Activated T-cell treated with anti-CD3 and anti-CD28 coated beads, Interleukin-2, amount 50 U/mL, for 4 hours (primary cell): ENCODE results near the gene CNTN5. TPM values are rescaled to one million over a fixed set of nuclear protein-coding genes. Genes with fewer than 3 reads are reported as not detected.

Experiments
- ATAC-seq, 2 donors: fragments of 200-7000 bp; cut with Tn5 transposase; one replicate each; pipeline ENCODE4 v1.10.0; 2021
- DNase-seq: peaks from one replicate; pipeline ENCODE4 v3.0.0-alpha.2; 2020
- H3K27me3 Mint-ChIP-seq: one replicate; pipeline ENCODE4 v1.8.0; 2021; ENCODE audit warnings: low read depth, mixed read lengths
- H3K36me3 Mint-ChIP-seq: one replicate; pipeline ENCODE4 v1.8.0; 2022; ENCODE audit warnings: mixed read lengths; ENCODE audit not compliant: insufficient read depth
- H3K4me1 Mint-ChIP-seq: one replicate; pipeline ENCODE4 v1.8.0; 2021; ENCODE audit warnings: low read depth, mixed read lengths
- H3K4me3 Mint-ChIP-seq: one replicate; pipeline ENCODE4 v1.8.0; 2021; ENCODE audit warnings: mild to moderate bottlenecking, moderate library complexity, mixed read lengths
- H3K9me3 Mint-ChIP-seq: one replicate; pipeline ENCODE4 v1.8.0; 2021; ENCODE audit warnings: mixed read lengths
- total RNA-seq, 3 donors: library from RNA; stranded (reverse); gene quantifications; one replicate each; pipeline ENCODE4 v1.2.1, GENCODE V29; 2021

The CNTN5 gene
- total RNA-seq, 3 donors from 2014 or later = not detected

GRCh38 chr11:100359281-100359680 is 1338.5 kb downstream of the CNTN5 start:
- no peaks in the 10 kb centered on the region for H3K4me1 Mint-ChIP-seq
- no peaks in the 10 kb centered on the region for H3K36me3 Mint-ChIP-seq
- peaks cover 20% of the 10 kb centered on the region for H3K9me3 Mint-ChIP-seq
- ATAC-seq = no peak
- H3K4me3 Mint-ChIP-seq = no peak overlapping the region
- H3K27me3 Mint-ChIP-seq = no peaks in the 10 kb centered on the region
- no peak for DNase-seq

GRCh38 chr11:100367892-100368291 is 1347.1 kb downstream of the CNTN5 start:
- H3K4me1 Mint-ChIP-seq = no peaks in the 10 kb centered on the region

GRCh38 chr11:100383357-100383865 is 1362.7 kb downstream of the CNTN5 start:
- ATAC-seq (no peak), DNase-seq (no peak)
- Mint-ChIP-seq H3K36me3 (no peaks in the 10 kb centered on the region), H3K9me3 (peaks cover 38% of the 10 kb centered on the region), H3K4me3 (no peak overlapping the region), H3K27me3 (no peaks in the 10 kb centered on the region), H3K4me1 (no peaks in the 10 kb centered on the region)

More at GRCh38 chr11:100367892-100368291, 1347.1 kb downstream of the CNTN5 start:
- no peaks in the 10 kb centered on the region for H3K27me3 Mint-ChIP-seq
- DNase-seq = no peak
- H3K36me3 Mint-ChIP-seq = no peaks in the 10 kb centered on the region
- H3K4me3 Mint-ChIP-seq = no peak overlapping the region
- no peak for ATAC-seq
- peaks cover 20% of the 10 kb centered on the region for H3K9me3 Mint-ChIP-seq

GRCh38 chr11:100396266-100396665 is 1375.5 kb downstream of the CNTN5 start:
- H3K27me3 Mint-ChIP-seq = no peaks in the 10 kb centered on the region
- no peak for ATAC-seq
- no peak for DNase-seq
- H3K36me3 Mint-ChIP-seq = no peaks in the 10 kb centered on the region
- peaks cover 21% of the 10 kb centered on the region for H3K9me3 Mint-ChIP-seq
- no peaks in the 10 kb centered on the region for H3K4me1 Mint-ChIP-seq
- H3K4me3 Mint-ChIP-seq = no peak overlapping the region

GRCh38 chr11:100397401-100397800 is 1376.7 kb downstream of the CNTN5 start:
- Mint-ChIP-seq H3K4me3 (no peak overlapping the region), H3K27me3 (no peaks in the 10 kb centered on the region), H3K4me1 (no peaks in the 10 kb centered on the region)

DNA sequence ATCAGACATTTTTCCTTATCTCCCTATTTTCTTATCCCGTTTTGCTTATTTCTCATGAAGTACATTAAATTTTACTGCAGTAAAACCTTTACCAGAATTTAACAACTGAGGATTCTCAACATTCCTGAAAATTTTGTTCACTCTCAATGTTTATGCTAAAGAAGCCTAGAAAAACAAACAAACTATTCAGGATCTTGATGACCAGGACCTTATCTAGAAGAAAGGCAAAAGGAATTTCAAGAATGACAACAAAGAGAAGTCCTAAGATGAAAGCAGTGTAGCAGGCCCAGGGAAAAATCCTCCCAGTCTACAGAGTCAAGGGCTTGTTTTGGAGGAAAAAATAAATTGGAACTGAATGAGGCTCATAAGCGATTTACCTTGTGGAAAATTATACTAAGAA is 1383.1 kb downstream of the CNTN5 start:
- no peaks in the 10 kb centered on the region for H3K36me3 Mint-ChIP-seq
- no peak overlapping the region for H3K4me3 Mint-ChIP-seq
- no peaks in the 10 kb centered on the region for H3K27me3 Mint-ChIP-seq
- H3K4me1 Mint-ChIP-seq = no peaks in the 10 kb centered on the region
- peaks cover 27% of the 10 kb centered on the region for H3K9me3 Mint-ChIP-seq
- DNase-seq (no peak), ATAC-seq (no peak)

More at GRCh38 chr11:100397401-100397800, 1376.7 kb downstream of the CNTN5 start:
- ATAC-seq = no peak
- no peak for DNase-seq
- H3K9me3 Mint-ChIP-seq = peaks cover 15% of the 10 kb centered on the region
- no peaks in the 10 kb centered on the region for H3K36me3 Mint-ChIP-seq

GRCh38 chr11:100404907-100405306 is 1384.2 kb downstream of the CNTN5 start:
- Mint-ChIP-seq H3K4me1 (no peaks in the 10 kb centered on the region), H3K9me3 (peaks cover 24% of the 10 kb centered on the region), H3K4me3 (no peak overlapping the region), H3K27me3 (no peaks in the 10 kb centered on the region), H3K36me3 (no peaks in the 10 kb centered on the region)
- ATAC-seq = no peak
- DNase-seq = no peak
